ENCODE measurements around the gene COPZ2.

DNA sequence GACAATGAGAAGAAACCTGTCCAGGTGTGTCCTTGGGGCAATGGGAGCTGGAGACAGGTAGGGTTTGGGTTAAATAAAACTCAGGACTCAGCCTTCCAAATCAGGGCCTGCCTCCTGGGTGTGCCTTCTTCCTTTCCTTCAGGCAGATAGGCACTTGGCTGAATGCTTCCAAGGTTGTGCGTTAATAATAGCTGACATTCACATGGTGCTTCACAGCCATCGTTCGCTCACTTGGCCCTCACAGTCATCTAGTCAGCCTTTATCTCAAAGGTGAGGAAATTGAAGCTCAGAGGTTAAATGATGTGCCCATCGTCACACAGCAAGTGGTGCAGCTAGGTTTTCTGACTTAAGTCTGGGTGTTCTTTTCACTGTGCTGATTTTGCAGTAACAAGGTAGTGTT, 20.0 kb upstream of the COPZ2 start:
- TF ChIP-seq, protein P1, sequence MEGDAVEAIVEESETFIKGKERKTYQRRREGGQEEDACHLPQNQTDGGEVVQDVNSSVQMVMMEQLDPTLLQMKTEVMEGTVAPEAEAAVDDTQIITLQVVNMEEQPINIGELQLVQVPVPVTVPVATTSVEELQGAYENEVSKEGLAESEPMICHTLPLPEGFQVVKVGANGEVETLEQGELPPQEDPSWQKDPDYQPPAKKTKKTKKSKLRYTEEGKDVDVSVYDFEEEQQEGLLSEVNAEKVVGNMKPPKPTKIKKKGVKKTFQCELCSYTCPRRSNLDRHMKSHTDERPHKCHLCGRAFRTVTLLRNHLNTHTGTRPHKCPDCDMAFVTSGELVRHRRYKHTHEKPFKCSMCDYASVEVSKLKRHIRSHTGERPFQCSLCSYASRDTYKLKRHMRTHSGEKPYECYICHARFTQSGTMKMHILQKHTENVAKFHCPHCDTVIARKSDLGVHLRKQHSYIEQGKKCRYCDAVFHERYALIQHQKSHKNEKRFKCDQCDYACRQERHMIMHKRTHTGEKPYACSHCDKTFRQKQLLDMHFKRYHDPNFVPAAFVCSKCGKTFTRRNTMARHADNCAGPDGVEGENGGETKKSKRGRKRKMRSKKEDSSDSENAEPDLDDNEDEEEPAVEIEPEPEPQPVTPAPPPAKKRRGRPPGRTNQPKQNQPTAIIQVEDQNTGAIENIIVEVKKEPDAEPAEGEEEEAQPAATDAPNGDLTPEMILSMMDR (conservative IDR thresholded peaks at IDR 0.05; ENCODE audit: low read depth, low read length), result no peak
- TF ChIP-seq EZH2 (IDR thresholded peaks at IDR 0.05; ENCODE audit: borderline replicate concordance, low read depth, low read length, poor library complexity, severe bottlenecking), result no peak
